Keratinocyte (primary cell): ENCODE data around the gene PSMD14.
A peak's percentile ranks its signal among the peaks of the same experiment; 100 is the strongest.

Experiments
- CTCF ChIP-seq, 3 experiments: IDR thresholded peaks in 1 of 3; conservative IDR thresholded peaks in 1 of 3; optimal IDR thresholded peaks in 1 of 3; 2 replicates in 2 of 3; 3 replicates in 1 of 3; pipeline versions ENCODE3 to v1.5.1; 2011; ENCODE audit warnings: low read length in 3 of 3, mild to moderate bottlenecking in 3 of 3, moderate library complexity in 2 of 3, control low read depth in 1 of 3, inconsistent platforms in 1 of 3; ENCODE audit not compliant: insufficient read depth in 2 of 3; ENCODE audit errors: extremely low read depth in 1 of 3
- EZH2 ChIP-seq: IDR thresholded peaks from one replicate; pipeline ENCODE4 v1.6.1; 2012; ENCODE audit warnings: inconsistent platforms, mild to moderate bottlenecking, low read length, moderate library complexity

GRCh38 chr2:161416708-161417437 lies 108.6 kb downstream of the PSMD14 start:
- TF ChIP-seq CTCF (optimal IDR thresholded peaks at IDR 0.05 in 1 of 3, IDR thresholded peaks at IDR 0.05 in 1 of 3, conservative IDR thresholded peaks at IDR 0.05 in 1 of 3; ENCODE audit: extremely low read depth in 1 of 3, insufficient read depth in 2 of 3, low read length in 3 of 3) (no peak), EZH2 (peak; percentile 49)
